DND-41 (cell line): ENCODE measurements around the gene SWSAP1.

ENCODE experiments used
- CTCF ChIP-seq: IDR thresholded peaks from 2 replicates; pipeline ENCODE4 v1.5.1; 2012; ENCODE audit warnings: borderline replicate concordance, low read length, moderate library complexity, mild to moderate bottlenecking; ENCODE audit not compliant: poor library complexity, severe bottlenecking; ENCODE audit errors: extremely low read depth
- EZH2 ChIP-seq: IDR thresholded peaks from 3 replicates; pipeline ENCODE4 v1.6.1; 2012; ENCODE audit warnings: borderline replicate concordance, low read depth, mild to moderate bottlenecking, moderate library complexity, low read length, inconsistent platforms; ENCODE audit not compliant: severe bottlenecking

DNA sequence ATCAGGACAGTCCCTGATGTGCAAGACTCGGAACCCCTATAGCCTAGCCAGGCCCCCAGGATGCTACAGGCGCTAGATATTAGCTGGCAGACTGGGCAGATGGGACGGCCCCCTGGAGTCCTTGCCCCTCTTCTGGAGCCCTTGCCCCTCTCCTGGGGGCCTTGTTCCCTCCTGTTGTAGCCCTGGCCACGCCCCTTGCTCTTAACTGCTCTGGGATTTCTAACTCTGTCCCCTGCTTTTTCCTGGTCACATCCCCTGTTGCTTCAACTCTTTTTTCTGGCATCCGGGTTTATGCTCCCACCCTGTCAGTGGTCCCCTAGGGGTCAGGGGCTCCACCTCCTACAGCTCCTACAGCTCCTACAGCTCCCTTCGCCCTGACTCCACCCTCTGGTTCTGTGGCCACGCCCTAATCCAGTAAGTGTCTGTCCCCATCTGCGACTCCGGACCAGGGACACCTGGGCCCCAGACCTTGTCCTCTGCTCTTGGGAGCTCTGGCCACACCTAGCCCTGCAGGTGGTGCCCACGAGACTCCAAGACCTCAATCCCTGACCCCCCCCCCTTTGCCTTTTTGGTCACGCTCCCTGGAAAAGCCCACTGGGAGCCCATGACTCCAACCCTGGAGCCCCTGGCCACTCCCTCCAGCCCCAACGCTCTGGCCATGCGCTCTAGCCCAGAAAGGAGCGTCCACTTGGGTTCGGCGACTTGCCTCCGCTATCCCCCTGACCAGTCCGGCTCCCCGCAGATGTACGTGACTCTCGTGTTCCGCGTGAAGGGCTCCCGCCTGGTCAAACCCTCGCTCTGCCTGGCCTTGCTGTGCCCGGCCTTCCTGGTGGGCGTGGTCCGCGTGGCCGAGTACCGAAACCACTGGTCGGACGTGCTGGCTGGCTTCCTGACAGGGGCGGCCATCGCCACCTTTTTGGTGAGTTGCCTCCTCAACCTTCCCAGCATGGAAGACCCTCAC lies 12.4 kb upstream of the SWSAP1 start:
- no peak for TF ChIP-seq CTCF
- no peak for TF ChIP-seq EZH2
